ENCODE data around the gene GPR65.
"Not testable (repeated sequence)": the region's sequence is repeated elsewhere in the genome, so short reads cannot be mapped to it uniquely, and the experiment has no call there.

GPR65 gene

DNA sequence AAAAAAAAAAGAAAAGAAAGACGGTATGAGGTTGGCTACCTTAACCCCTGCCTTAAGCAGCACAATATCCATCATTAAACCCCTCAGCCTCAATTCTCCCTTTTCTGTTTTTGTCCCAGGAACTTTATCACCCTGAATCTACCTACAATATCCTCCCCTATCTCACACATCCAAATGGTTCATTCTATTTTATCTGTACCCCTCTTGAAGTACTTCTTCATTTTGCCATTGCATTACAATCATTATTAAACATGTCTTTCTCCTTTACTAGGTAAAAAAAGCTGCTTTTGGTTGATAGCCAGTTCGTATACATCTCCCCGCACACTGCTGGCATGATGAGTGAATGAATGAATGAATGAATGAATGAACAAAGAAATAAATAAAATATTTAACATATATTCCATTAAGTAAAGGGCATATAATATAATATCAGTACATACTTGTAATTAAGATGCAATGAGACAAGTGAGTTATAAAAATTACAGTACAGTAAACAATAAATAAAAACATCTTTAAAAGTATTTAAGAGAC is 364 bp upstream of the GPR65 start:
- DNase-seq, result no peak

- no peak for DNase-seq
These were observed 1.3 kb downstream of the GPR65 start for GRCh38 chr14:88005978-88006851.

- DNase-seq, result no peak
These were observed 2.7 kb downstream of the GPR65 start for GRCh38 chr14:88007608-88008007.

GRCh38 chr14:88008039-88008742 is 3.3 kb downstream of the GPR65 start:
- DNase-seq, result no peak

DNA sequence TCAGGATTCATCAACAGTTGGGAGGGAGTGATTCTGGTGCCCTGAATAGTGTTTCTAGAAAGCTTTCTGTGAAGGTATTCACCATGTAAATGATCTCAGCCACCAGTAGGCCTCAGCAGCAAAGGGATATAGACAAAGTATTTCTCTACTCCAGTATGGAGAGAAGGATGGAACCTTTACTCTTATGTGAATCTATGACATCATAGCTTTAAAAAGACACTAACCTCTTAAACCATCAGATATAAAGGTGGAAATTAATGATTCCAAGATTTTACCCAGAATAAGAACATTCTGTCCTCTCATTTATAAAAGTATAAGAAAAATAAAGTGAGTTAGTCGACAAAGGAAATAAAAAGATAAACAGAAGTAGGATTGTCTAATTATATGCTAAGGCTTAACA is 4.6 kb downstream of the GPR65 start:
- no peak for DNase-seq

DNA sequence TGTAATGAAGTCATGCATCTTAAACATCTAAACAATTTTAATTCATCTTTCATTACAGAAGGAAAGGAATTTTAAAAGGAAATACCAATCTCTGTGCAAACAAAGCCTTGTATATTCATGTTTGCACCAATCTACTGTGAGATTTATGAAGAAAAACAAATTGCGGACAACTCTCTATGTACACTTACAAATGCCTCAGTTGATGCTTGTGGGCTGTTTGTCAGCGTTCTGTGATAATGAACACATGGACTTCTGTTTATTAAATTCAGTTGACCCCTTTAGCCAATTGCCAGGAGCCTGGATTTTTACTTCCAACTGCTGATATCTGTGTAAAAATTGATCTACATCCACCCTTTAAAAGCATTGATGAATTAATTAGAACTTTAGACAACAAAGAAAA is 5.4 kb downstream of the GPR65 start:
- no peak for DNase-seq

DNA sequence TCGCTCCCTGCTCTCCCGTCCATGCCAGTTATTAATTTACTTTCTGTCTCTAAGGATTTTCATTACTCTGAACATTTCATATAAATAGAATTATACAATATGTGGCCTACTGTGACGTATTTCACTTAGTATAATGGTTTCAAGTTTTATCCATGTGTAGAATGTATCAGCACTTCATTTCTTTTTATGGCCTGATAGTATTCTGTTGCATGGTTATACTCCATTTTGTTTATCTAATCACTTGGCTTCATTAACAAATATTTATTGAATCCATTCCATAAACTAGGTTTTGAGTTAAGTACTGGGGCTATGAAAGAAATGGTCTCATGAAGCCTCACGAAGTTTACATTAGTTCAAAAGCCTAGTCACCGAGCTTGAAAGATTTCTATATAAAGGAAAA is 7.6 kb downstream of the GPR65 start:
- no peak for DNase-seq

- DNase-seq, result no peak
These were observed 8.9 kb downstream of the GPR65 start for GRCh38 chr14:88013750-88014349.

DNA sequence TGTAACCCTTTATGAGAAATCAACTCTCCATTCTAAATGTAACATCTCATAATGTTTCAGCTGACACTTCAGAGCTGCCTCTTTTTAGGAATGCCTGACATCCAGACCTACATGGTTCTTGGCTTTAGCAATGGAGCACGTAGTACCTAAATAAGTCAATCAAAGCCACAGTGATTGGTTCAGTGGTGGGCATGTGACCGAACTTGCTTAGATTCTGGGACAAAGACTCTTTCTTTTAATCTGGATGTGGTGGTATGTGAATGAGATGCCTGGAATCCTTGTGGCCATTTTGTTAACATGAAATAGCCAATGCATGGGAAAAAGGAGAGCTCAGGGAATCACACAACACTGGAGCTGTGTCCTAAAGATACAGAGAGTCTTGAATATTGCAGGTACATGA is 11.8 kb downstream of the GPR65 start:
- DNase-seq, result no peak

GRCh38 chr14:88017535-88017934 is 12.6 kb downstream of the GPR65 start:
- DNase-seq, result no peak

- DNase-seq, result no peak
These were observed 18.8 kb downstream of the GPR65 start for GRCh38 chr14:88023658-88024187.

DNA sequence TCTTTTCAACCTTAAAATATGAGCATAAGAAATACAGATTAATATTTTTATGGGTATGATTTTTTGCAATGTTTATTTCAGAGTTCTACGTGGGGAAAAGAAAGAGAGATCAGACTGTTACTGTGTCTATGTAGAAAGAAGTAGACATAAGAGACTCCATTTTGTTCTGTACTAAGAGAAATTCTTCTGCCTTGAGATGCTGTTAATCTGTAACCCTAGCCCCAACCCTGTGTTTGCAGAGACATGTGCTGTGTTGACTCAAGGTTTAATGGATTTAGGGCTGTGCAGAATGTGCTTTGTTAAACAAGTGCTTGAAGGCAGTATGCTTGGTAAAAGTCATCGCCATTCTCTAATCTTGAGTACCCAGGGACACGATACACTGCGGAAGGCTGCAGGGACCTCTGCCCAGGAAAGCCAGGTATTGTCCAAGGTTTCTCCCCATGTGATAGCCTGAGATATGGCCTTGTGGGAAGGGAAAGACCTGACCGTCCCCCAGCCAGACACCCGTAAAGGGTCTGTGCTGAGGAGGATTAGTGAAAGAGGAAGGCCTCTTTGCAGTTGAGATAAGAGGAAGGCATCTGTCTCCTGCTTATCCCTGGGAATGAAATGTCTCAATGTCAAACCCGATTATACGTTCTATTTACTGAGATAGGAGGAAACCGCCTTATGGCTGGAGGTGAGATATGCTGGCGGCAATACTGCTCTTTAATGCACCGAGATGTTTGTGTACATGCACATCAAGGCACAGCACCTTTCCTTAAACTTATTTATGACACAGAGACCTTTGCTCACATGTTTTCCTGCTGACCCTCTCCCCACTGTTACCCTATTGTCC is 19.5 kb downstream of the GPR65 start:
- DNase-seq, result not testable (repeated sequence)

GRCh38 chr14:88025313-88025712 is 20.4 kb downstream of the GPR65 start:
- DNase-seq, result no peak

GRCh38 chr14:88026890-88027289 is 22.0 kb downstream of the GPR65 start:
- DNase-seq, result no peak

GRCh38 chr14:88029500-88029899 is 24.6 kb downstream of the GPR65 start:
- no peak for DNase-seq

DNA sequence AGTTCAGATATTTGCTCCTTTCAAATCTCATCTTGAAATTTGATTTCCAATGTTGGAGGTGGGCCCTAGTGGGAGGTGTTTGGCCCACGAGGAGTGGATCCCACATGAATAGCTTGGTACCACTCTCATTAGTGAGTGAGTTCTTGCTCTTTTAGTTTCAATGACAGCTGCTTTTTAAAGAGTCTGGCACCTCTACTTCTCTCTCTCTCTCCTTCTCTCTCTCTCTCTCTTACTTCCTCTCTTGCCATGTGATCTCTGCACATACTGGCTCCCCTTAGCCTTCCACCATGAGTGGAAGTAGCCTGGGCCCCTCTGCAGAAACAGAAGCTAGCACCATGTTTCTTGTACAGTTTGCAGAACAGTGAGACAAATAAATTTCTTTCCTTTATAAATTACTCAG is 25.1 kb downstream of the GPR65 start:
- DNase-seq, result no peak

DNA sequence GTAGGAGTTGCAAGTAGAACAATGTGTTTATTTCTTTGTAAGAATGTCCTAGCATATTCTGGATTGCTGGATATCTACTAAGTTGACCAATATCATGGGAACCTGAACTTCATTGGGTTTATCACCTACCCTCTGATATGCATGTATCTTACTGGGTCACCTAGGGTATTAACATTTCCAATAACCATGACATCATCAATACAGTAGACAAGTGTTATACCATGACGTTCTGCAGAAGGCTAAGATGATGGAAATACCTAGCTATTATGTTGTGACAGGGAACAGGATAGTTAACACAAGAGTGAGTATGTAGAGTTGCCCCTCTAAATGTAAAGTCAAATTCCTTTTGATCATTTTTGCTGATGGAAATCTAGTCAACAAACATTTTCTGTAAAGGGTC is 26.0 kb downstream of the GPR65 start:
- DNase-seq, result no peak

- DNase-seq, result no peak
These were observed 27.4 kb downstream of the GPR65 start for GRCh38 chr14:88032373-88032772.

DNA sequence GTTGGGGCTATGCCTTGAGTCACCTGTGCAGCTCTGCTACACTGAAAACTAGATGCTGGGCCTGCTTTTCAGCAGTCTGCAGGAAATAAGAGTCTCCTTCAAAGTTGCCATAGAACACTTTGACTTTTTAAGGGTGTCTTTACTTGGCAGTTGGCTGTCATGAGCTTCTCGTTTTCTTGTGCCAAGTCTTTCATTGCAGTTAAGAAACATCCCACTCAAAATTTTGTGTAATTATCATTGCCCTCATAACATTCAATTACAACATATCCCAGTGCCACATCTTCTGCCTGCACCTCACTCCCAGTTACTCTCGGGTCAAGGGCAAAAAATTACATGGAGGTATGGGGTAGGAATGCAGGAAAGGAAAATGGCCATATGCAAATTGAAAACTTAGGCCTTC is 29.1 kb downstream of the GPR65 start:
- no peak for DNase-seq

DNA sequence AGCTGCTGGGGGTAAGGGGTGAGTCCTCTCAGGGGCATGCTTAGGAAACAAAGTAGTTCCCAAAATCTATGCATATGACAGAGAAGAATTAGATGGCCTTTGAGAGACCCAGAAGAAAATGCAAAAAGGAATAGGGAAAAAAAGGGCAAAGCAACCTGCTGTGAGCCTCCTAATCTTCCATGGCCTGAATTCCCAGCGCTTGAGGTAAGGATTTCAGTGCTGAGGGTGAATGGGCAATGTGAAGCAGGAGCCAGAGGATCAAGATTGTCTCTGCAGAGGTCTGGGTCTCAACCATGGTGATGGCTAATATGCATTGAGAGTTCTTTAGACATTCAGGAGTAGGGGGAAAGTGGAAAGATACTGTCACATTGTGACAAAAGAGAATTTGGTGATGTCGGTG is 31.5 kb downstream of the GPR65 start:
- no peak for DNase-seq

GRCh38 chr14:88037325-88037724 is 32.4 kb downstream of the GPR65 start:
- no peak for DNase-seq

DNA sequence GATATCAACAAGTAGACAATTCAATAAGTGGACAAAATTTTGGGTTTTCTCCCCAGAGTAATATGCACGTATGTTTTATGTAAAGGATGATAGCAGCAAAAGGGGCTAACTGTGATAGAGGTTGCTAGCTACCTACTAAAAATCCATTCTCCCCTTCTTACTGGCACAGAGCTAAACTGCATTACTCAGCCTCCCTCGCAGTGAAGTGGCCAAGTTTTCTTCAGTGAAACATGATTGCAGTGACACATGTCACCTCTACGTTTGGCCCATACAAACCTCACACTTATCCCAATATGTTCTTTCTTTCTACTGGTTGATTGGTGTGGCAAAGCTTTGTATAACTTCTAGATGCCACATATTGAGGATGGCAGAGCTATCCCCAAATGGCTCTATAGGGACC is 34.3 kb downstream of the GPR65 start:
- DNase-seq, result no peak

DNA sequence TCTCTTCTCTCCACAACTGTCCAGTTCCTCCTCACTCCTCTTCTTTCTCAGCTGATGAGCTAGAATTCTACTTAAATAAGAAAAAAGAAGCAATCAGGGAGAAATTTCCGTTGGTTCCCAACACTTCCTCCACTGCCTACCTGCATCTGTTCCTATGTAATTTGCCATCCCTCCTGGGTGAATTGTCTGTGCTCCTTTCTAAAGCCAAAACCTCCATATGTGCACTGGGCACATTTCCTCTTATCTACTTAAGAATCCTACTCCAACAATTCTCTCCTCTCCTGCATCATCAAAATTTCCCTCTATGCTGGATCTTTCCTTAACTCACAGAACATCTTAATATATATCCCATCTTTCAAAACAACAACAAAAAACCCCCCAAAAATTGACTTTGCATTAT is 35.2 kb downstream of the GPR65 start:
- no peak for DNase-seq
